Calu3 (cell line): ENCODE data around the gene CDR2. TPM values are rescaled to one million over a fixed set of nuclear protein-coding genes. Genes with fewer than 3 reads are reported as not detected.

Experiments
- BruUV-seq: library from RNA; stranded (reverse); fragments of 400-500 nt; replicated peaks from 2 replicates; lab custom pipeline; 2021; lab: Mats Ljungman, UMichigan
- CTCF ChIA-PET: fragments of 300-600 bp; sonication (Branson Sonifier 250); formaldehyde crosslinking; loops from one replicate; lab custom pipeline; 2022; ENCODE audit warnings: antibody characterized with exemption; lab: Charles Lee
- DNase-seq: peaks from one replicate; pipeline ENCODE4 v3.0.0; 2022
- H3K27ac Mint-ChIP-seq: one replicate; pipeline ENCODE4 v1.8.0; 2022; ENCODE audit warnings: mixed read lengths; ENCODE audit not compliant: unreplicated experiment
- H3K27me3 Mint-ChIP-seq: one replicate; pipeline ENCODE4 v1.8.0; 2022; ENCODE audit warnings: mixed read lengths; ENCODE audit not compliant: unreplicated experiment
- H3K36me3 Mint-ChIP-seq: one replicate; pipeline ENCODE4 v1.8.0; 2022; ENCODE audit warnings: mild to moderate bottlenecking, moderate library complexity, mixed read lengths; ENCODE audit not compliant: insufficient read depth, unreplicated experiment
- H3K4me1 Mint-ChIP-seq: one replicate; pipeline ENCODE4 v1.8.0; 2022; ENCODE audit warnings: mild to moderate bottlenecking, low read depth, mixed read lengths; ENCODE audit not compliant: unreplicated experiment
- H3K4me3 Mint-ChIP-seq: one replicate; pipeline ENCODE4 v1.8.0; 2022; ENCODE audit warnings: mild to moderate bottlenecking, low read depth, moderate library complexity, mixed read lengths; ENCODE audit not compliant: unreplicated experiment
- H3K9me3 Mint-ChIP-seq: one replicate; pipeline ENCODE4 v1.8.0; 2022; ENCODE audit warnings: low read depth, mixed read lengths; ENCODE audit not compliant: unreplicated experiment
- CTCF ChIP-seq: fragments of 200-600 bp; IDR thresholded peaks from one replicate; pipeline ENCODE4 v1.8.0; 2022; ENCODE audit warnings: antibody characterized with exemption; ENCODE audit not compliant: unreplicated experiment
- intact Hi-C: fragments of 100-400 bp; cut with micrococcal nuclease; formaldehyde crosslinking; loops from one replicate; pipeline ENCODE4 v1.10.0; 2022; ENCODE audit not compliant: unreplicated experiment
- total RNA-seq: library from RNA; stranded (reverse); gene quantifications from 2 replicates; pipeline ENCODE4 v1.2.3, GENCODE V29; 2022

CDR2 gene
- total RNA-seq, 1 experiment from 2014 or later, result 78.9 TPM

- Mint-ChIP-seq H3K9me3 (peaks cover 11% of the 10 kb centered on the region), H3K4me1 (no peaks in the 10 kb centered on the region), H3K4me3 (no peak overlapping the region), H3K27me3 (no peaks in the 10 kb centered on the region), H3K36me3 (peaks cover 90% of the 10 kb centered on the region), H3K27ac (no peak overlapping the region)
- intact Hi-C loops, result loop anchor here (1.0 kb wide), 1 partner anchor 8 kb away; no protein-coding TSS in a partner anchor
- TF ChIP-seq CTCF, result no peak
- CTCF ChIA-PET, result no interaction called here
- BruUV-seq, result no TSS peak
- DNase-seq, result no peak
Measured at GRCh38 chr16:22337045-22337444, 37.4 kb downstream of the CDR2 start.

- H3K9me3 Mint-ChIP-seq, result peaks cover 11% of the 10 kb centered on the region
- CTCF ChIA-PET, result interaction anchor here (0.7 kb wide), 1 partner anchor 16 kb away, joined by 3 read pairs; no protein-coding TSS in a partner anchor
- no peak for DNase-seq
- peaks cover 89% of the 10 kb centered on the region for H3K36me3 Mint-ChIP-seq
- H3K4me3 Mint-ChIP-seq, result no peak overlapping the region
- H3K4me1 Mint-ChIP-seq, result no peaks in the 10 kb centered on the region
- no peak overlapping the region for H3K27ac Mint-ChIP-seq
- H3K27me3 Mint-ChIP-seq, result no peaks in the 10 kb centered on the region
- no peak for TF ChIP-seq CTCF
- BruUV-seq, result no TSS peak
- intact Hi-C loops, result no loop called here
Measured at GRCh38 chr16:22336581-22336980, 37.8 kb downstream of the CDR2 start.

GRCh38 chr16:22335668-22336246, 38.7 kb downstream of the CDR2 start:
- Mint-ChIP-seq H3K36me3 (peaks cover 87% of the 10 kb centered on the region), H3K27ac (no peak overlapping the region), H3K4me1 (no peaks in the 10 kb centered on the region), H3K9me3 (peaks cover 11% of the 10 kb centered on the region), H3K4me3 (no peak overlapping the region), H3K27me3 (no peaks in the 10 kb centered on the region)
- CTCF ChIA-PET, result interaction anchor here (0.7 kb wide), 1 partner anchor 17 kb away, joined by 3 read pairs; no protein-coding TSS in a partner anchor
- no peak for DNase-seq
- BruUV-seq, result no TSS peak
- intact Hi-C loops, result no loop called here
- TF ChIP-seq CTCF, result no peak

GRCh38 chr16:22333457-22333994, 40.9 kb downstream of the CDR2 start:
- H3K27me3 Mint-ChIP-seq, result no peaks in the 10 kb centered on the region
- BruUV-seq, result no TSS peak
- TF ChIP-seq CTCF, result no peak
- H3K4me3 Mint-ChIP-seq, result no peak overlapping the region
- H3K4me1 Mint-ChIP-seq, result no peaks in the 10 kb centered on the region
- intact Hi-C loops, result no loop called here
- CTCF ChIA-PET, result interaction anchor here (0.7 kb wide), 2 partner anchors 61 to 69 kb away, joined by 3 to 4 read pairs; no protein-coding TSS in a partner anchor
- peaks cover 87% of the 10 kb centered on the region for H3K36me3 Mint-ChIP-seq
- no peak for DNase-seq
- peaks cover 7% of the 10 kb centered on the region for H3K9me3 Mint-ChIP-seq
- H3K27ac Mint-ChIP-seq, result no peak overlapping the region
